Forelimb muscle (tissue), 1 donor: ENCODE results near the gene CABLES1. TPM values are rescaled to one million over a fixed set of nuclear protein-coding genes. Genes with fewer than 3 reads are reported as not detected.

Experiments
- DNase-seq: peaks from one replicate; pipeline ENCODE4 v3.0.0-alpha.2; 2013; ENCODE audit warnings: low read depth
- polyA plus RNA-seq: library from polyadenylated mRNA; unstranded; fragments of 120-200 nt; gene quantifications from one replicate; pipeline ENCODE4 v1.2.1, GENCODE V29; 2013; ENCODE audit not compliant: insufficient read length

CABLES1 gene
- polyA plus RNA-seq, 1 donor, result 5.3 TPM

DNA sequence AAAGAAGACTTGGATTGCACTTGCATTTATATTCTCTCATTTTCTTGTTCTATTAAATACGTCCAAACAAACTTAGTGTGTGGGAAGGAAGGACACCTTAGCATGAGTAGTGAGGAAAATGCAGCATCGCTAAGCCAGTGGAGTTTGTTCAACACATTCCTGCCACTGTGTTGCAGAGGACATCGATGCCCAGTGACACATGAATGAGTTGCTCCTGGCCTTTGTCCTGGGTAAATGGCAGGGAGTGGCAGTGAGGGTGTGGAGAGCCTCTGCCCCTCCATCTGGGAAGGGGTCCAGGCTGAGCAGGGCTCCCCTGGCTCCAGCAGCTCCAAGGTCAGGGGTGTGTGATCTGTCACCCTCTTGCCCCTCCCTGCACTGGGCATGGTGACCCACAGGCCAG is 75.9 kb downstream of the CABLES1 start:
- DNase-seq, result no peak

DNA sequence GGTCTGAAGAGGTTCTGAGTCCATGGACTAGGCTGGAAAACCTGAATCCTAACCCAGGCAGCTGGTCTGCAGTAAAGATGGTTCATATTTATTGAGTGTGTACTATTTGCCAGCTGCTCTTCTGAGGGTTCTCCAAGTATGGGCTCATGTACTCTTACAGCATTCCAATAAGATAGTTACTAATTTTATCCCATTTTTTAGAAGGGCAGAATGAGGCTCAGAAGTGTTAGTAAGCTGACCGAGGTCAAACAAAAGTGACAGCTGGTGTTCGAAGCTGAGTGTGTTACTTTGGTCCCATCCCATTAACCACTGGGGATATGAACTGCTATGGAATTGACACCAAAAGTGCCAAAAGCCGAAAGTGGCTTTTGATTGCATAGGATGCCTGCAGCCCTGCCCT is 76.9 kb downstream of the CABLES1 start:
- DNase-seq, result no peak

DNA sequence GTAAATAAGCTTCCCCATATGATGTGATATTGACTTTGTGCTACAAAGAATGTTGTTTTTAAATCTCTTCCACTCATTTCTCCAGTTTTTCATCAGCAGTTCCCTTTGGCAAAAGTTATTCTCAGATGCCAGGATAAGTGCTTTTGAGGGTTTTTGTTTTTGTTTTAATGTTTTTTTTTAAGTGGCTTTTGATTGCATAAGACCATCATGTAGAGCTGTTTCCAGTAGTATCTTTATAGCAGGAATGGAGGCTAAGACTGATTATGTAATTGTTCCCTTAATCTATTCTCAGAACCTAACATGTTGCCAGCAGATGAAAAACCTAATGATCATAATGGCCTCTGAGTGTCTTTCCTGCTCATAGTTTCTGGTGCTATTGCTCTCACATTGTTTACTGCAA is 77.9 kb downstream of the CABLES1 start:
- no peak for DNase-seq

DNA sequence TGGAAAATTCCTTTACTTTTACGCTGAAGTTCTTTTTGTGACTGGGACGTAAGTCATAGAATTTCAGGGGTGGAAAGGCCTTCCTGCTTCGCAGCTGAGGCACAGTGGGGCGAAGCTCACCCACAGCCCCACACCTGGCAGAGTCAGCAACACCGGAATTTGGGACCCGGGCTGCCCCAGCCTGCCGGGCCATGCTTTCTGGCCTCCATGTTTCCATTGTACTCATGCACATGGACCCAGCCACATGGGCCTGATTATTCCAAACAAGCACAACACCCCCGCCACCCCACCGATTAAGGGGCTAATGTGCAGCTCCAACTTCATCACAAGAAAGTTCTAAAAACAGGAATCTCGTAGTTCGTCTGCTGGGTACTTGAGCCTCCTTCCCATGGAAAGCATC is 82.5 kb downstream of the CABLES1 start:
- DNase-seq, result no peak

DNA sequence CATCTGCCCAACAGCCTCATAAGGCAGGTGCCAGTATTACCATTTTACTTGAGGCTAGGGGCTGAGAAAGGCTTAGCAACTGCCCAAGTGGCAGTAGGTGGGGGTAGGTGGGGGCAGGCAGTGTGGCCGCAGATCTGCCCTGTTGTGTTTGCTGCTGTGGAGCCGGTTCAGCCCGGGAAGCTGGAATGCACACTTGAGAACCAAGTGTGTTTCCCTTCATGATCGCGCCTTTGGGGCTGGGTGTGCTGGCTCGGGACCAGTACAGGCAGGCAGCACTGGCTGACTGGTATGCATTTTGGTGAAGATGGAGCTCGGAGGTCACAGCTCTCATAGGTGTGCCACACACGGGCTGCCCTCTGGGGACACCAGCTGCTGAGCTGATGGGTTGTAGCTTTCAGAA is 85.1 kb downstream of the CABLES1 start:
- no peak for DNase-seq

DNA sequence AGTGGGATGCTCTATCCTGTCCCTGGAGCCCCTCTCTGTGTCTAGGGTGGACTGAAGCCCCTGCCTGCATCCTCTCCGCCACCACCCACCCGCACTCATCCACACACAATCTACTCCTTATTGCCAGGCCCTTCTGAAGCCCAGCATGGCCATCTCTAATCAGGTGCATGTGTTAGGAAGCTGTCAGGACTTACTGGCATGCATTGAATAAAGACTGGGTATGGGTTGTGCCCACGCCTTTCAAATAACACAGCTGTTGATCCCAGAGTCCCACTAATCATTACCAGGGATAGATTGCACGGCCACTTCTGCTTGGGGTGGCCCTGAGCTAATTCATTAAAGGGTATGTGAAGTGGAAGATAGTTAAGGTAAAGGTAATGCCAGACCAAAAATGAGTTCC is 88.4 kb downstream of the CABLES1 start:
- DNase-seq, result no peak

DNA sequence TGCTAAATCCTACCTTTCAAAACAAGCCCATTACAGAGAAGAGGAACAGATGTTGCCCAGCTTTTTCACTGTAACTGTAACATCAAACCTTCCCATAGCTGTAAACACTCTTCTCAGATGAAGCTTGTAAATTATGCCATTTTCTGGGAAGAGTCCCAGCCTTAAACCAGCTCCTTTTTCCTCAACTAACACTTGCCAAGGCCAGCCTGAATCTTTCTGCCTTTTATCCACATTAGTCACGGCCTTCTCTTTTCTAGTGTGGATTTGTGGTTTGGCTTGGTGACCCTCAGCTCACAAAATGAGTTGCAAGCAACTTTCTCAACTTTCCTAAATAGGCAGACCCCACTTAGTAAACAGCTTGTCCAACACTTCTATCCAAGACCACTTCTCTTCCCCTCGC is 90.2 kb downstream of the CABLES1 start:
- no peak for DNase-seq

DNA sequence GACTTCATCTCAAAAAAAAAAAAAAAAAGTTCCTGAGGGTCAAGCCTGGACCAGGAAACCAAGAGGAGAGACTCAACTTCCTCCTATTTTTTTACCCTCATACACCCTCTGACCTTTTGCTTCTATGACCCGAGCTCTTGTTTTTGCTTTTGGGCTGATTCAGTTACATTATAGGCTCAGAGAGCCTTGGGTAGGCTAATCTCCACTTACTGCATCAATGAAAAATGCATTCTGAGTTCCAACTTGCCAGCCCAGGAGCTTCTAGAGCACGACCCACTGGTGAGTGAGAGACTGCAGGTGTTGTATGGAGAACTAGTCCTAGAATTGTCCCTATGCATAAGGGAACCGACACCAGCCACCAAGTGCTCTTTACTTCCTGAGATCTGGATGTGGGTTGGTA is 91.1 kb downstream of the CABLES1 start:
- no peak for DNase-seq

DNA sequence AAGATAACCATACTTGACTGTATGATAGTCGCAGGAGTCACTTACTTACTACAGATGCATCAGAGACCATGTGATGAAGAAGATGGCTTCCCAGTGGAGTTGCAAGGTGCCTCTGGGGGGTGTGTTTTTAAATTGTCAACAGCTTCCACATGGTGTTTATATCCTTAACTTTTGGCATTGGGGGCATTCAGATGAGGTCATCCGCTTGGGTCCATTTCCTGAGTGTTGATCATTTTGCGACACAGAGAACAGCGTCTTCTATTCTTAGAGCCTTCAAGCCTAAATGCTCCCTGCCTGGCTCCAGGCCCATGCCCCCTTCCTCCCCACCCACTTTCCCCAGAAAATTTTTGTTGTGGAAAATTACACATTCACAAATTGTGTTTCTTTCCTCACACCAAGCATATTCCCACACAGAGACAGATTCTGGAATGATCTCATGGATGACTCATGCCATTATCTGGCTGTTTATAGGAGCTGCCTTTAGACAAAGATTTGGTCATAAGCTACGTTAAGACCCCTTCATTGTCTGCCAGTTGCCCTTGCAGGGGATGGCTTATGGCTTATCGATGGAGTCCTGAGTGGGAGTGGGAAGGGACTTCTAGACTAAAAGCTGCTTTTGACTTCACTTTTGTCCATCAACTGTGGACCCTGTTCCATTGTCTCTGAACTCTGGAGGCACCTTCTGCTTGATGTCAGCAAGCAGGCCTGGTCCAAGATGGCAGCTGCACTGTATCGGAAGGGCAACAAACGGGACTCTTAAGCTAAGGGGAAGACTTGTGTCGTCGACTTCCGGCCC is 91.8 kb downstream of the CABLES1 start:
- no peak for DNase-seq

DNA sequence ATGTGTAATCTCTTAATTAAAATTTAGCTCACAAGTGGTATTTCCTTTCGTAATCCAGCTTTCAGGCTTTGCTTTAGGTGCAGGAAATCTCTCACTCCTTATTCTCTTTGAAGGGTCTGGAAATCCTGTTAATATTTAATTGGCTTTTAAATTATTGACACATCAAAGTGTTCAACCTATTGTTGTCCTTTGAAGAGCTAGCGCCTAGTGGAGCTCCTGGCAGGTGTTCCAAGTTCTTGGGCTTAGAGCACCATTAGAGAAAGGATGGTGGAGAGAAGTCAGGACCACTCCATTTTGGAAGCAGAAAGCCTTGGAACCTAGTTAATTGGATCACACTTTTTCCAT is 92.4 kb downstream of the CABLES1 start:
- DNase-seq, result no peak

DNA sequence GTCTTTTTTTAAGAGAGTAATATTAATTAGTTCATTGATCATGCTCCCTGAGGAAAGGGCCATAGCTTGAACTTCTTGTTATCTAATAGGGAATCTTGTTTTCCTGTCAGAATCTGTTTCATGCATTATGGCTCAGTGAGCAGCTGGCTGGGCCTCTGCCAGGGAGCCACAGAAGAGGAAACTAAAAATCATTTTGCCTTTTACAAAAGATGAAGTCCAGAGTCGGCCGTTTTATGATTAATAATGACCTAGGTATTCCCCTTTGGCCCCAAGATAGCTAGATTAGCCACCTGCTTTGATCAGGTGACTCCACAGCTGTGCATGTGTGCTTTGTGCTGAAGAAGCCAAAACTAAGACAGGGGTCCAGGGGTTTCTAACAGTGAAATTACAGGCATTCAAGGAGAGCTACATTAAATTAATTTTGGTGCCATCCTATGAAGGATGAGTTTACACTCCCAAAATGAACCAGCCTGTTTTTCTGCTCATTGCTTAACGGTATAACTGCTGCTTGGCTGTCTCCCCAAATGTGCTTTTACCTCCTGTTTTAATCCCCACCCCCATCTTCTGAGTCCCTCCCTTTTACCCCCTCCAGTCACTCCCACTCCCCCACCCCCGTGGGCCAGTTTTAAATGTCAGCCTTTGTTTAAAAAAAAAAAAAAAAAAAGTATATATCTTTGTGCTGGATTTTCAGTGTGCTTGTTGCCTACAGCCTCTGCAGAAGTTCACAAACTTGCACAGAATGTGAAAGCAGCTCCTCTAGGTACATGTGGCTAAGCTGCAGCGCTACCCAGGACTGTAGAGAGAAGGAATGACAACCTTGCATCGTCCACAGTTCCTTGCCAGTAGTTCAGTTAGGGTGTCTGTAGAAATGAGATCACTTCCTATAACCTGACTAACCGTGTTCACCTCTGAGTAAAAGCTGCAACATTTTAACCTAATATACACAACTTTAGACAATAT is 93.1 kb downstream of the CABLES1 start:
- no peak for DNase-seq

DNA sequence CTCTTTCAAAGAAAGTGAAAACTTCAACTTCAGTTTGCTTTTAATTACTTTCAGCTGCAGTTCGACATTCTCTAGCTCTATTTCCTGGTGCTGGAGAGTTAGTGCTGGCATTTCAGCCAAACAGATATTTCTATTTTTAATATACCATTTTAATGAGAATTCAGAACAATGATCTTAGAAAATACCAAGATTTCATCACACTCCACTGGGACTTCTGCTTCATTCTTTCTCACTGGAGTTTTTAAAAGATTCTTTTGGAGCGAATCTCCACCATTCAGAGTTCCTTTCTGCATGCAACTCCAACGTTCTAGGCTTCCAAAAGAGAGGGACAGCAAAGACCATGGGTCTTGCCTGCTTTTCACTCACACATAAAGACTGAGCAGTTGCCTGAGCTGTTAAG is 94.2 kb downstream of the CABLES1 start:
- DNase-seq, result no peak

DNA sequence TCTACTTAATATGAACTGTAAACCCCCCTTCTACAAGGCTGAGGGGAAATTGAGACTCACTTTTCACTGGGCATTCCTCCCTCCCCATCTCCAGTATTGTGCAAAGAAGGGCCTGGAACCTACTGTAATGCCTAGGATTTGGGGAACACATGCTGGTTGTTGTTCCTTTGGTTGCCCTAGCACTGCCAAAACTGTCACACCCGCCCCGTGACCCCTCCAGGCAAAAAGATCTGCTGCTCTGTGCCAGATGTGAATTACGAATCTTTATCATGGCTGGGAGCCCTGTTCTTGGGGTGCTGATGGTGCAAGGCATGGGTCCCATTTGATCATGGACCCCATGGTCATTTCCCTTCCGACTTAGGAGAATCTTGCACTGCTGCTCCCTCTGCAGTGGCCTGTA is 95.4 kb downstream of the CABLES1 start:
- DNase-seq, result no peak

DNA sequence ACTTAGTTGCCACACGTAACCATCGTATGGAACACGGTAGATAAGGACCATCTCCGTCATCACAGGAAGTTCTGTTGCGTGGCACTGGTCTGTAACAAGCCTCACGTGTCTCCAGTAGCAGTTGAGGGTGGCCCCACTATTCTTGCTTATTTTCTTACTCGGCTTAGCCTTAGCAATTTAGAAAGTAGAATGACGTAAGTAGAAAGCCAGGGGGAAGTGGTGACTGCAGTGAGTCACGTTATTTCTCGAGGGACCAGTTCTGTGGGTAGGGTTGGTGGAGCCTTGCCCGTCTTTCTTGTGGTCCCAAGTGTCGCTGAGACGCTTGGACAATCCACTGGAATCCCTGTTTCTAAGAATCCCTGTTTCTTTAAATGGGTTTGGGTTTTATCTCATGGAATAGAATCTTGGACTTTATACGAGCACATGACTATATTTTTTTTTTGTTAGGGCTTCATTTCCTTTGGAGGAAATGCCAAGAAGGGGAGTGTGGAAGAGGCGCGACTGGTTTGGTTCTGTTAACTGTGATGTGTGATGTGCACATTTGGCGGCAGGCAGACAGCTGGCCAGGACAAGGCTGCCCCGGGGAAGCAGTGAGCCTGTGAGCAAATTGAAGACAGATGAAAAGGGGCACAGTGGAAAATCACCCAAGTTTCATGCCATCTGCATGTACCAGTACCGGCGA is 96.2 kb downstream of the CABLES1 start:
- DNase-seq, result no peak

DNA sequence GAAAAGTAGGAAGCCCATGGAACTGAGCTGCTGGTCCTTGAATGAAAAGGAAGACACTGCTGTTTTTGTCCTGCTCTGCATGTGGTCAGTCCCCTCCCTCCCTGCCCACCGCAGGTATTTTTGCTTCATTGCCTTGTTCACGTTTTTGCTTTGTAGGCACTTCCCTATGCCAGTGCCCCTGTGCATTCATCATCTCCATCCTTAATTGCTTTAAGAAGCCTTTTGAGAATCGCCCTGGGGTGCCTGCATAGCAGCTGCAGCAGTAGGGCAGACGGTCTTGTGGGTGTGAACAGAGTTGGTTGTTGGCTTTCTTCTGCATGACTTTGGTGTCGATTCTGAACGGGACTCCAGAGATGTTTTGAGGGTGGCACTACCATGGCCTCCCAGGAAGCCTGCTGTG is 97.0 kb downstream of the CABLES1 start:
- no peak for DNase-seq

DNA sequence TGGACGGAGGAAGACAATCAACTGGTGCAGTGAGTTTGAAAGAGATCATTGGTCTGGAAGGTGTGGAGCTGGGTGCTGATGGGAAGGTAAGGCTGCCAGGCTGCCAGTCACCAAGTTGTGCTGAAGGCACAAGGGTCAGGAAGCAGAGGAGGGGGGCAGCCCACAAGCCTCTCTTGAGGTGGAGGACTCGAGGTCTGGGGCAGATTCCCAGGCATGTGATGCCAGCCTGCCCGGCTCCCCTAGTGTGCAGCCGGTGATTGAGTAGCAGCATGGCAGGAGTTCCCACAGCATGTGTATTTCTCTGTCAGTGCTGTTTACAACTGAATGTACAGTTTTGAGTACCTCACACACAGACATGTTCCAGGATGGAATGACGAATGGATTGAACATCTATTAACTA is 99.3 kb downstream of the CABLES1 start:
- no peak for DNase-seq

DNA sequence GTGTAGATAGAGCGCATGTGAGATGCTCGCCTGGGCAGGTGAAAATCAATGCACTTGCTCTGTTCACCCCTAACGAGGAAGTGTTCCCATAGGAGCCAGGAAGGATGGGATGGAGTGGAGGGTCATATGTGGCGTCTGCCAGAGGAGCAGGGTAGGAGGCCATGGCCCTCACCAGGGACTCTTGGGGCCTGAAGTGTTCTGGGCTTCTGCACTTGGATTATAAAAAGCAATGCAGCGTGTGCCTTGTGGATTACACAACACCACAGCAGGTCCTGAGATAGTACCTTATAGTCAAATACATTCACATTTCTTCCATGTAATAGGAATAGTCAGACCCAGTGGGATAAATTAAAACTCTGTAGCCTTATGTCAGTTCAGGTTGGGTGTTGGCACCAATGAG is 100.1 kb downstream of the CABLES1 start:
- no peak for DNase-seq

DNA sequence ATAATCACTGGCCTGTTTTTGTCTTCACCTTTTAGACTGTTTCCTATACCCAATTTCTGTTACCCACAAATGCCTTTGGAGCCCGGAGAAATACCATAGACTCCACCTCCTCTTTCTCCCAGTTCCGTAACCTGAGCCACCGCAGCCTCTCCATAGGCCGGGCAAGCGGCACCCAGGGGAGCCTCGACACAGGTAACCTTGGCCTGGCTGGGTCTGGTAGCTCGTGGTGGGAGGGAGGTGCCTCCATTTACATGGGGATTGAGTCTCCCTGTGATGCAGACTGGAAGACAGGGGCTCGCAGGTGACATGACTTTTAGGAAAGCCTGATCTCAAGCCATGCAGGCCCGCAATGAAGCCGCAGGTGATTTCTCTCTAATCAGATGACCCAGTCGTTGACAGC is 100.6 kb downstream of the CABLES1 start:
- DNase-seq, result no peak

DNA sequence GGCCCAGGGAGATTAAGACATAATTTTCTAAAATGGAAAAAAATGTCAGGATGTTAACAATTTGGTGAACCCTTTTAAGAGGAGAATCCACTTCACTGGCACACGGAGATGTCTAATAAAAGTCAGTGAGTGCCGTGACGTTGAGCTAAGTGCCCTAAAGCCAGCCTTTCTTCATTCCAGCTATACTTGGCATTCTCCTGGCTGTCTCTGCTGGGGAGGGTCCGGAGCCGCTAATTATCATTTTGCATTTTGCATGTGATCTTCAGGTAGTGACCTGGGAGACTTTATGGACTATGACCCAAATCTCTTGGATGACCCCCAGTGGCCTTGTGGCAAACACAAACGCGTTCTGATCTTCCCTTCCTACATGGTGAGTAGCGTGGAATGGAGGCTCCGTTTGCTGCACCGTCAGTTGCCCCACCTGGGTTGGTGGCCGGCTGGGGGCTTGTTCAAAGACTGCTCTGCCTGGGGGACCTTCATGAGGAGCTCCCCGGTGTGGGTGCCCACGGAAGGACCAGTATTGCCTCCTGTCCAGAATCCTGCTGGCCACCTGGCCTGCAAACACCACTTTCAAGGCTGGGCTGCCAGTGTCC is 101.7 kb downstream of the CABLES1 start:
- no peak for DNase-seq

DNA sequence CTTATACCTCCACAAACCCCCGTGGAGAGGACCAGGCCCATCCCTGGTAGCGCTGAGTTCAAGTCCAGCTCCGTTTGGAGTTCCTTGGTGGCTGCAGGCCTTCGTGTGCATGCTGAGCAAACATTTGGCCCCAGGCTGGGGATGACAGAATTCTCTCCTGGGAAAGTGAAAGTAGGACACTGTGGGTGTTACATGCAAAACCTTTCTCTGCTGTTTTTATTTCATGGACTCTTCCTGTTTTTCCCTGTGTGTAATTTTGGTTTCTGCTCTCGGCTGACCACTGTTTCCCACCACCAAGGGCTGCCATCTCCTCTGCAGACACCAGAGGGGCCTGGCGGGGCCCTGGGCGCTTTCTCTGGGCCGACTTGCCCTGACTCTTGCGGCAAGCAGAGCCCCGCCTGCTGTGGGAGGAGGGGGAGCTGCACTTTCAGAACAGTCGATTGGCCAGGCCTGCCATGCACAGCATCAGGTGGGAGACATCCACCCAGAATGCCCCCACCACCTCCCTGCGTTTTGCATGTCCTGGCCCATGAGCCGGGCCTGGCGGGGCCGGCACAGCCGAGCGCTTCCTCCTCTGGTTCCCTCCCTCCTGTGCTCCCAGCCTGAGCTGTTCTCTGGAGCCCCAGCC is 102.4 kb downstream of the CABLES1 start:
- no peak for DNase-seq

DNA sequence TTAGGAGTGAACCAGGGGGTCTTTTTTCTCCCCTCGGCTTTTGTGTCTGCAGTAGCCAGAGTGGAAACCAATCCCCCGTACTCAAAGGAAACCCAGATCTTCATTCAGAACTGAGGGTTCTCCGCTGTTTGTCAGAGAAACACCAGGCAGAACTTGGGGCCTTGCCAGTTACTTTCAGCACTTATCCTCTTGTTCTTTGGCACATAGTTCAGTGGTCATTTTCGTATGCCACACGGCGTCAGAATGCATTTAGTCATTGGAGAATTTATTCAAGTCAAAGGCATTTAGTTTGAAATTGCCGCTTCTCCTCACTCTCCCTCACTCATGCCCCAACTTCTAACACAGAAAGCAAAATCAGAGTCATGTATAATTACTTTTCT is 102.9 kb downstream of the CABLES1 start:
- no peak for DNase-seq
